Urinary bladder (tissue), 4 donors: ENCODE results near the gene EVC2. TPM values are rescaled to one million over a fixed set of nuclear protein-coding genes. Genes with fewer than 3 reads are reported as not detected.

Experiments
- DNase-seq: peaks from one replicate; pipeline ENCODE4 v3.0.0-alpha.2; 2015; ENCODE audit errors: extremely low spot score
- H3K27ac ChIP-seq: one replicate; pipeline ENCODE4 v1.5.1; 2013; ENCODE audit warnings: low read depth, mild to moderate bottlenecking, moderate library complexity
- H3K36me3 ChIP-seq: one replicate; pipeline ENCODE4 v1.6.1; 2013; ENCODE audit warnings: mild to moderate bottlenecking, moderate library complexity; ENCODE audit not compliant: insufficient read depth
- H3K4me1 ChIP-seq: one replicate; pipeline ENCODE4 v1.6.1; 2013; ENCODE audit warnings: mild to moderate bottlenecking, moderate library complexity; ENCODE audit not compliant: insufficient read depth
- H3K4me3 ChIP-seq: one replicate; pipeline ENCODE4 v1.5.1; 2013; ENCODE audit warnings: low read depth, low read length
- WGBS: extraction: QIAGEN DNeasy Blood & Tissue Kit; methylation state at CpG from one replicate; pipeline ENCODE4 v1.1.7; 2013; 5-methylcytosine and 5-hydroxymethylcytosine counted together
- polyA plus RNA-seq: library from polyadenylated mRNA; stranded (reverse); fragments of 200-250 nt; gene quantifications from one replicate; pipeline ENCODE4 v1.2.3, GENCODE V29; 2013
- total RNA-seq: library from RNA; depleted of rRNA; stranded (reverse); fragments of >200 nt; gene quantifications from one replicate; pipeline ENCODE4 v1.2.3, GENCODE V29; 2014
- donor health status: healthy with polysubstance abuse.
- donor health status: healthy.

Gene EVC2
- total and polyA plus RNA-seq, 2 donors, result 7.2 to 9.8 TPM

- no peak for DNase-seq
- H3K36me3 ChIP-seq, result no peaks in the 10 kb centered on the region
- no peak overlapping the region for H3K4me3 ChIP-seq
- 90% methylated on average over 6 of the region's 6 CpGs for WGBS
- H3K4me1 ChIP-seq, result no peaks in the 10 kb centered on the region
- no peak overlapping the region for H3K27ac ChIP-seq
Observed at GRCh38 chr4:5713861-5714260, 5.5 kb upstream of the EVC2 start.

- Histone ChIP-seq H3K4me3 (no peak overlapping the region), H3K36me3 (no peaks in the 10 kb centered on the region), H3K4me1 (no peaks in the 10 kb centered on the region), H3K27ac (no peak overlapping the region)
- 92% methylated on average over 3 of the region's 3 CpGs for WGBS
- no peak for DNase-seq
Observed at GRCh38 chr4:5712931-5713330, 4.6 kb upstream of the EVC2 start.

DNA sequence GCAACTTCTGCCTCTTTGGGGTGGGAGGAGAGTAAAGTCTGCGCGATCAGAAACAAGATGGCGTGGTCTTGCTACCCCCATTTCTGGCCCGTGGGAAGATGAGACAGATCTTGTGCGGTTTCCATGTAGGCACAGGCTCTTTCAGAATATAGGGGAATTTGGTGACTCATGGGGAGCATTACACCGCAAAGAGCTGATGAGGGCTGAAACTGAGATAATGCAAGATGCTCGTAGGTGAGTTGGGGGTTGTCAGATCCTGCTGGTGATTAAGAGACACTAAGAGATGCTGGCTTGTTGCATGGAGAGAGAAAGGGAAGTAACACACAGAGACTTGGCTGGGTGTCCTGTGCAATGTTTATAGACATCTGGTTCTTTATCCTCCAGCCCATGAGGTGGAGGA lies 4.2 kb upstream of the EVC2 start:
- DNase-seq, result no peak
- peaks cover under 1% of the 10 kb centered on the region for H3K4me1 ChIP-seq
- H3K4me3 ChIP-seq, result no peak overlapping the region
- WGBS, result 92% methylated on average over 7 of the region's 7 CpGs
- H3K36me3 ChIP-seq, result no peaks in the 10 kb centered on the region
- H3K27ac ChIP-seq, result no peak overlapping the region

- Histone ChIP-seq H3K36me3 (no peaks in the 10 kb centered on the region), H3K4me3 (peak overlapping the region; percentile 69), H3K27ac (no peak overlapping the region), H3K4me1 (peaks cover 5% of the 10 kb centered on the region)
- 12% methylated on average over 52 of the region's 52 CpGs for WGBS
- no peak for DNase-seq
Observed at GRCh38 chr4:5711479-5712184, 3.3 kb upstream of the EVC2 start.

DNA sequence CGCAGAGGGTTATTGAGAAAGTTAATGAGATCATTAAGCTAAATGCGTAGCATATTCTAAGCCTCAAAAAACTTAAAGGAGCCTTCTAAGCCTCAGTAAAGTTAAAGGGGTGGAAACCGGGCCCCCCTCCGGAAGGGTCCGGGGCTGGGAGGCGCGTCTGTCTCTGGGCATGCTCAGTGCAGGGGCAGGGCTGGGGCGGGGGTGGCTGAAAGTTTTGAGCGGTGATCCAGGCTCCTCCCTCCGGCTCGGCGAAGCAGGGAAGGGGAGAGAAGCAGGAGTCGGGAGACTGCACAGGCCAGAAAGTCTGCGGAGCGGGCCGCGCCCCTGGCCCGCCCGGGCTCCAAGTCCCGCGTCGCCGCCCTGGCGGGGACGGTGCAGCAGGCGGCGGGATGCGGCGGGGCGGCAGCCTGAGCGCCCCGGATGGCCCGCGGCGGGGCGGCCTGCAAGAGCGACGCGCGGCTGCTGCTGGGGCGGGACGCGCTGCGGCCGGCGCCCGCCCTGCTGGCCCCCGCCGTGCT lies 2.7 kb upstream of the EVC2 start, which contains the start of gene EVC:
EVC (plus strand) TSS at position 241 of the 518 bp plus-strand sequence; CDS start at position 421, 180 bp downstream.
- H3K4me1 ChIP-seq, result peaks cover 5% of the 10 kb centered on the region
- no peak within 1 kb of the TSS for H3K27ac ChIP-seq
- no peaks in the 10 kb centered on the region for H3K36me3 ChIP-seq
- under 1% methylated on average over 49 of the region's 49 CpGs for WGBS
- DNase-seq, result peak; percentile 65
- peak within 1 kb of the TSS; percentile 69 for H3K4me3 ChIP-seq

GRCh38 chr4:5710065-5710960 lies 2.0 kb upstream of the EVC2 start:
- WGBS, result 21% methylated on average over 13 of the region's 13 CpGs

DNA sequence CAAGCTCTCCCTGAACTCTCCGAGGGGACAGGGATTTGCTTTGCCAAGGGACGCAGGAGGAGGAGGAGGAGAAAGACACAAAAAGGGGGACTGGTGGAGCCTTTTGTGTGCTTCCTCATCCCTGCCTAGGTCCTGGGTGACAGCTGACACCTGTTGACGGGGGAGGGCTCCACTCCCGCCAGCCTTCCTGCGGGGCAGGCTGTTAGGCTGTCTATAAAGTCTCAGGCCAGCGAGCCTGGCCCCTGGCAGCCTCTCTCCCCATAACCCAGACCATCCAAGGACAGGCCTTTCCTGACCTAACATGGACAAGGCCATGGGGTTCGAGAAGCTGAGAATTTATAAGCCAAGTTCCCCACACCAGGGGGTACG lies 832 bp upstream of the EVC2 start:
- 63% methylated on average over 8 of the region's 8 CpGs for WGBS
- Histone ChIP-seq H3K4me1 (peaks cover 5% of the 10 kb centered on the region), H3K27ac (peak overlapping the region; percentile 83), H3K4me3 (no peak overlapping the region), H3K36me3 (no peaks in the 10 kb centered on the region)
- no peak for DNase-seq

More at GRCh38 chr4:5710065-5710960, 2.0 kb upstream of the EVC2 start:
- H3K4me1 ChIP-seq, result peaks cover 5% of the 10 kb centered on the region
- H3K4me3 ChIP-seq, result peak overlapping the region; percentile 69
- DNase-seq, result no peak
- no peaks in the 10 kb centered on the region for H3K36me3 ChIP-seq
- no peak overlapping the region for H3K27ac ChIP-seq

DNA sequence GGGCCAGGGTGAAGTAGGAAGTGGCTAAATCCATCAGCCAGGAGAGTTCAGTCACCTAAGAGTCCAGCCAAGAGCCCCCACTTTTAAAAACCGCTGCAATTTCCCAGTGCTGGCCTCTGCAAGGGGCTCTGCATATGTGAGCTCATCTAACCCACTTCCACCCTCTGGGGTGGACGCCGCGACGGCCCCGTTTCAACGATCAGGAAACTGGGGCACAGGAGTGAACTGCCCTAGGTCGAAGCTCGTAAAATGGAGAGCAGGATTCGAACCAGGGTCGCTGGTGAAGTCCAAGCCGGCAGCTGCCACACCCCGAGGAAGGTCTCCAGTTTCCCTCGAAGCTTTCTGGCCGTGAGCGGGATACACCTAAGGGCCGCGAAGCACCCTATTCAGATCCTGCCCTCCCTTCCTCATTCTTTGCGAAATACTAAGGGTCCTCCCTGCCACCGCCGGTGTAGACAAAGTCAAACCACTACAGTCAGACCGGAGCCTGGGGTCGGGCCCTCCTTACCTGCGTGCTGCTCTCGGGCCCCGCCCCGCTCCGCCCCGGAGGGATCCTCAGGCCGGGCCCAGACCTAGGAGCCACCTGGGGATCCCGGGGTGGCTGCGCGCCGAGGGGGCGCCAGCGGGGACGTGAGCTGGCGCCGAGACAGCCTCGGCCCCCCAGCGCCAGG lies 446 bp downstream of the EVC2 start:
- WGBS, result 2% methylated on average over 41 of the region's 41 CpGs
- Histone ChIP-seq H3K36me3 (no peaks in the 10 kb centered on the region), H3K27ac (peak overlapping the region; percentile 74), H3K4me1 (peaks cover 7% of the 10 kb centered on the region), H3K4me3 (peak overlapping the region; percentile 71)
- DNase-seq, result no peak

- peaks cover 7% of the 10 kb centered on the region for H3K4me1 ChIP-seq
- 47% methylated on average over 5 of the region's 5 CpGs for WGBS
Observed at GRCh38 chr4:5707366-5707765, 993 bp downstream of the EVC2 start.

GRCh38 chr4:5706486-5707290 lies 1.7 kb downstream of the EVC2 start:
- no peak for DNase-seq
- Histone ChIP-seq H3K4me3 (no peak overlapping the region), H3K36me3 (no peaks in the 10 kb centered on the region), H3K27ac (no peak overlapping the region), H3K4me1 (peaks cover 7% of the 10 kb centered on the region)
- WGBS, result 95% methylated on average over 11 of the region's 11 CpGs

More at GRCh38 chr4:5707366-5707765, 993 bp downstream of the EVC2 start:
- DNase-seq, result no peak
- no peaks in the 10 kb centered on the region for H3K36me3 ChIP-seq
- H3K27ac ChIP-seq, result no peak overlapping the region
- peak overlapping the region; percentile 71 for H3K4me3 ChIP-seq

- 88% methylated on average over 5 of the region's 5 CpGs for WGBS
- no peak overlapping the region for H3K4me3 ChIP-seq
- no peaks in the 10 kb centered on the region for H3K36me3 ChIP-seq
- peaks cover 7% of the 10 kb centered on the region for H3K4me1 ChIP-seq
- DNase-seq, result no peak
- no peak overlapping the region for H3K27ac ChIP-seq
Observed at GRCh38 chr4:5705647-5706320, 2.6 kb downstream of the EVC2 start.

GRCh38 chr4:5704276-5704675 lies 4.1 kb downstream of the EVC2 start:
- H3K4me3 ChIP-seq, result no peak overlapping the region
- DNase-seq, result no peak
- no peaks in the 10 kb centered on the region for H3K36me3 ChIP-seq
- H3K4me1 ChIP-seq, result peaks cover 7% of the 10 kb centered on the region
- H3K27ac ChIP-seq, result no peak overlapping the region
- 93% methylated on average over 6 of the region's 6 CpGs for WGBS
